Astrocyte (in vitro differentiated cells and primary cell): ENCODE data around the gene MYO19.

Source experiments
- CTCF ChIP-seq: IDR thresholded peaks from 2 replicates; pipeline ENCODE4 v1.5.1; 2011; ENCODE audit warnings: low read depth, mild to moderate bottlenecking, inconsistent platforms, low read length, moderate library complexity; ENCODE audit not compliant: insufficient read depth
- EZH2 ChIP-seq: IDR thresholded peaks from 2 replicates; pipeline ENCODE4 v1.6.1; 2012; ENCODE audit warnings: mild to moderate bottlenecking, low read length, inconsistent platforms; ENCODE audit not compliant: insufficient read depth

- TF ChIP-seq EZH2 (no peak), CTCF (no peak)
These were observed 25.2 kb downstream of the MYO19 start for GRCh38 chr17:36509272-36509985.
